ENCODE data around the gene ZNF584. TPM values are rescaled to one million over a fixed set of nuclear protein-coding genes. Genes with fewer than 3 reads are reported as not detected.
"Not testable (repeated sequence)": the region's sequence is repeated elsewhere in the genome, so short reads cannot be mapped to it uniquely, and the experiment has no call there.

The ZNF584 gene
- polyA plus RNA-seq, 10 donors: 4.5 to 7.6 (median 5.7) TPM

- peak in 1 of 3 donors; percentile 19 for DNase-seq
Observed at GRCh38 chr19:58401840-58402421, 6.5 kb upstream of the ZNF584 start.

- not testable (repeated sequence) for DNase-seq
Observed at GRCh38 chr19:58403920-58404478, 4.5 kb upstream of the ZNF584 start.

GRCh38 chr19:58406818-58407657, 1.4 kb upstream of the ZNF584 start:
- no peak for DNase-seq

- no peak for DNase-seq
Observed at GRCh38 chr19:58407658-58408151, 744 bp upstream of the ZNF584 start.

- DNase-seq: no peak
Observed at GRCh38 chr19:58409010-58409790, 751 bp downstream of the ZNF584 start.

- no peak for DNase-seq
Observed at GRCh38 chr19:58416604-58417003, 8.2 kb downstream of the ZNF584 start.

- no peak for DNase-seq
Observed at GRCh38 chr19:58417071-58417470, 8.6 kb downstream of the ZNF584 start.

GRCh38 chr19:58428617-58429016, 20.2 kb downstream of the ZNF584 start:
- DNase-seq: no peak

- no peak for DNase-seq
Observed at GRCh38 chr19:58429745-58430144, 21.3 kb downstream of the ZNF584 start.

- no peak for DNase-seq
Observed at GRCh38 chr19:58434217-58434616, 25.8 kb downstream of the ZNF584 start.

- DNase-seq: peak; percentile 99 to 100 (median 99)
Observed at GRCh38 chr19:58439576-58440554, 31.4 kb downstream of the ZNF584 start, which contains the start of gene ZNF132. ZNF132 (minus strand) TSS chr19:58440153; CDS start chr19:58439821, 332 bp downstream.

GRCh38 chr19:58440556-58440955, 32.1 kb downstream of the ZNF584 start:
- no peak for DNase-seq

GRCh38 chr19:58442986-58443385, 34.5 kb downstream of the ZNF584 start:
- DNase-seq: not testable (repeated sequence)

GRCh38 chr19:58448860-58449259, 40.4 kb downstream of the ZNF584 start:
- not testable (repeated sequence) for DNase-seq

GRCh38 chr19:58449980-58450379, 41.5 kb downstream of the ZNF584 start:
- not testable (repeated sequence) for DNase-seq

- DNase-seq: no peak
Observed at GRCh38 chr19:58450856-58451357, 42.5 kb downstream of the ZNF584 start.

GRCh38 chr19:58451358-58452101, 43.1 kb downstream of the ZNF584 start, which contains the start of gene ZNF324B:
ZNF324B (plus strand) TSS chr19:58451622; CDS start chr19:58453702, 2,080 bp downstream.
- DNase-seq: peak; percentile 95 to 98 (median 97)

GRCh38 chr19:58453743-58454142, 45.3 kb downstream of the ZNF584 start:
- no peak for DNase-seq

- no peak for DNase-seq
Observed at GRCh38 chr19:58455306-58455705, 46.9 kb downstream of the ZNF584 start.
